ENCODE results near the gene NF2.
A peak's percentile ranks its signal among the peaks of the same experiment; 100 is the strongest.

NF2 gene

GRCh38 chr22:29603358-29604075 lies at the start of gene NF2:
NF2 (plus strand) TSS chr22:29603633; CDS start chr22:29603999, 366 bp downstream.
- H3K4me3 ChIP-seq (ENCODE audit: low read length, poor library complexity, severe bottlenecking): peak within 1 kb of the TSS; percentile 88
- peak within 1 kb of the TSS; percentile 100 for H3K4me2 ChIP-seq (ENCODE audit: low read depth, low read length, poor library complexity, severe bottlenecking)
- H3K27me3 ChIP-seq (ENCODE audit: insufficient read depth, low read length, poor library complexity, severe bottlenecking): no peaks in the 10 kb centered on the region
- H3K79me2 ChIP-seq (ENCODE audit: insufficient read depth, low read length): peaks cover 44% of the 10 kb centered on the region
- peak within 1 kb of the TSS; percentile 87 for H2AFZ ChIP-seq (ENCODE audit: low read length)
- H3K9me2 ChIP-seq (replicated peaks; ENCODE audit: low read depth, low read length): no peaks in the 10 kb centered on the region
- H3K9me3 ChIP-seq (ENCODE audit: insufficient read depth, low read depth, low read length): no peaks in the 10 kb centered on the region
- H3K4me1 ChIP-seq (ENCODE audit: insufficient read depth, low read length, poor library complexity, severe bottlenecking): peaks cover 37% of the 10 kb centered on the region
- peaks cover 31% of the 10 kb centered on the region for H4K20me1 ChIP-seq (ENCODE audit: insufficient read depth, low read length, poor library complexity, severe bottlenecking)
- H3K9ac ChIP-seq (ENCODE audit: low read depth, low read length, poor library complexity, severe bottlenecking): peak within 1 kb of the TSS; percentile 88
- no peaks in the 10 kb centered on the region for H3K36me3 ChIP-seq (ENCODE audit: insufficient read depth, low read length)
- TF ChIP-seq EZH2phosphoT487 (IDR thresholded peaks at IDR 0.05; ENCODE audit: borderline replicate concordance): no peak
- TF ChIP-seq CTCF (conservative IDR thresholded peaks at IDR 0.05; ENCODE audit: low read length): peak; percentile 12; the same call in 1 of the 2 replicates
- no peaks in the 10 kb centered on the region for H3F3A ChIP-seq (ENCODE audit: low read depth)

GRCh38 chr22:29555065-29555644 lies 48.3 kb upstream of the NF2 start:
- Histone ChIP-seq H3K4me3 (ENCODE audit: low read length, poor library complexity, severe bottlenecking) (no peak overlapping the region), H3K9me2 (replicated peaks; ENCODE audit: low read depth, low read length) (no peaks in the 10 kb centered on the region), H3K9me3 (ENCODE audit: insufficient read depth, low read depth, low read length) (no peaks in the 10 kb centered on the region), H3K79me2 (ENCODE audit: insufficient read depth, low read length) (peaks cover 26% of the 10 kb centered on the region), H3K36me3 (ENCODE audit: insufficient read depth, low read length) (peaks cover 10% of the 10 kb centered on the region; the same call in 1 of the 2 replicates), H4K20me1 (ENCODE audit: insufficient read depth, low read length, poor library complexity, severe bottlenecking) (no peaks in the 10 kb centered on the region), H2AFZ (ENCODE audit: low read length) (no peak overlapping the region), H3F3A (ENCODE audit: low read depth) (no peaks in the 10 kb centered on the region), H3K9ac (ENCODE audit: low read depth, low read length, poor library complexity, severe bottlenecking) (no peak overlapping the region), H3K27me3 (ENCODE audit: insufficient read depth, low read length, poor library complexity, severe bottlenecking) (no peaks in the 10 kb centered on the region), H3K4me2 (ENCODE audit: low read depth, low read length, poor library complexity, severe bottlenecking) (no peak overlapping the region), H3K4me1 (ENCODE audit: insufficient read depth, low read length, poor library complexity, severe bottlenecking) (peaks cover 4% of the 10 kb centered on the region)
- no peak for TF ChIP-seq CTCF (conservative IDR thresholded peaks at IDR 0.05; ENCODE audit: low read length)
- TF ChIP-seq EZH2phosphoT487 (IDR thresholded peaks at IDR 0.05; ENCODE audit: borderline replicate concordance): no peak

GRCh38 chr22:29559030-29559429 lies 44.4 kb upstream of the NF2 start:
- TF ChIP-seq EZH2phosphoT487 (IDR thresholded peaks at IDR 0.05; ENCODE audit: borderline replicate concordance): no peak
- TF ChIP-seq CTCF (conservative IDR thresholded peaks at IDR 0.05; ENCODE audit: low read length): no peak
- no peak overlapping the region for H3K9ac ChIP-seq (ENCODE audit: low read depth, low read length, poor library complexity, severe bottlenecking)
- H3K79me2 ChIP-seq (ENCODE audit: insufficient read depth, low read length): no peaks in the 10 kb centered on the region
- H3K9me2 ChIP-seq (replicated peaks; ENCODE audit: low read depth, low read length): no peaks in the 10 kb centered on the region
- H4K20me1 ChIP-seq (ENCODE audit: insufficient read depth, low read length, poor library complexity, severe bottlenecking): no peaks in the 10 kb centered on the region
- no peak overlapping the region for H3K4me3 ChIP-seq (ENCODE audit: low read length, poor library complexity, severe bottlenecking)
- no peaks in the 10 kb centered on the region for H3K27me3 ChIP-seq (ENCODE audit: insufficient read depth, low read length, poor library complexity, severe bottlenecking)
- peaks cover 2% of the 10 kb centered on the region for H3K4me1 ChIP-seq (ENCODE audit: insufficient read depth, low read length, poor library complexity, severe bottlenecking)
- H3F3A ChIP-seq (ENCODE audit: low read depth): no peaks in the 10 kb centered on the region
- no peak overlapping the region for H2AFZ ChIP-seq (ENCODE audit: low read length)
- H3K36me3 ChIP-seq (ENCODE audit: insufficient read depth, low read length): peaks cover 25% of the 10 kb centered on the region; the same call in 1 of the 2 replicates
- no peak overlapping the region for H3K4me2 ChIP-seq (ENCODE audit: low read depth, low read length, poor library complexity, severe bottlenecking)
- no peaks in the 10 kb centered on the region for H3K9me3 ChIP-seq (ENCODE audit: insufficient read depth, low read depth, low read length)
